Left lung (tissue), 10 donors: ENCODE results near the gene MKNK1. TPM values are rescaled to one million over a fixed set of nuclear protein-coding genes. Genes with fewer than 3 reads are reported as not detected.

Source experiments
- ATAC-seq: fragments of 200-7000 bp; cut with Tn5 transposase; one replicate; pipeline ENCODE4 v1.9.1; 2020; ENCODE audit warnings: moderate library complexity
- DNase-seq, 4 donors: peaks; one replicate each; pipeline ENCODE4 v3.0.0-alpha.2; 2013 to 2020
- H3K27ac ChIP-seq, 2 donors: fragments of 200-600 bp; sonication (generic) in 1 of 2; one replicate each; pipeline versions ENCODE4 v1.5.0 to v1.8.0; 2020 to 2021
- H3K27me3 ChIP-seq, 2 donors: fragments of 200-600 bp; sonication (generic) in 1 of 2; one replicate each; pipeline versions ENCODE4 v1.5.0 to v1.8.0; 2020 to 2021
- H3K36me3 ChIP-seq, 2 donors: fragments of 200-600 bp; sonication (generic) in 1 of 2; one replicate each; pipeline versions ENCODE4 v1.5.0 to v1.8.0; 2020 to 2021
- H3K4me1 ChIP-seq, 2 donors: fragments of 200-600 bp; one replicate each; pipeline ENCODE4 v1.8.0; 2021
- H3K4me3 ChIP-seq, 2 donors: fragments of 200-600 bp; sonication (generic) in 1 of 2; one replicate each; pipeline versions ENCODE4 v1.5.0 to v1.8.0; 2020 to 2021; ENCODE audit warnings: mild to moderate bottlenecking in 1 of 2
- H3K9me3 ChIP-seq, 2 donors: fragments of 200-600 bp; sonication (generic) in 1 of 2; one replicate each; pipeline versions ENCODE4 v1.5.0 to v1.8.0; 2020 to 2021
- intact Hi-C, 2 donors: fragments of 100-400 bp; cut with DNase I; formaldehyde crosslinking; loops; one replicate each; pipeline versions ENCODE4 v1.11.2 to v1.14.2; 2022
- polyA plus RNA-seq, 6 donors: library from polyadenylated mRNA; unstranded; fragments of 120-200 nt; gene quantifications; one replicate each; pipeline ENCODE4 v1.2.1, GENCODE V29; 2013; ENCODE audit not compliant: insufficient read length in 6 of 6
- total RNA-seq, 2 donors: library from RNA; stranded (reverse); fragmentation: NEBNext Ultra II Directional; extraction: Animal tissue kit (Norgen Biotek cat#: 25700); gene quantifications; one replicate each; pipeline ENCODE4 v1.2.1, GENCODE V29; 2021
- TF ChIP-seq, protein P1 (sequence below), 2 donors: fragments of 200-600 bp; sonication (generic) in 1 of 2; IDR thresholded peaks; one replicate each; pipeline versions ENCODE4 v1.5.0 to v1.8.0; 2021; ENCODE audit warnings: antibody characterized with exemption in 2 of 2
- donor health status: DM: no; HTN: yes; CAD: no.
- donor health status: DM: no; HTN: no; CAD: no.

The MKNK1 gene
- total and polyA plus RNA-seq, 8 donors, result 42.2 to 96.0 (median 51.4) TPM

DNA sequence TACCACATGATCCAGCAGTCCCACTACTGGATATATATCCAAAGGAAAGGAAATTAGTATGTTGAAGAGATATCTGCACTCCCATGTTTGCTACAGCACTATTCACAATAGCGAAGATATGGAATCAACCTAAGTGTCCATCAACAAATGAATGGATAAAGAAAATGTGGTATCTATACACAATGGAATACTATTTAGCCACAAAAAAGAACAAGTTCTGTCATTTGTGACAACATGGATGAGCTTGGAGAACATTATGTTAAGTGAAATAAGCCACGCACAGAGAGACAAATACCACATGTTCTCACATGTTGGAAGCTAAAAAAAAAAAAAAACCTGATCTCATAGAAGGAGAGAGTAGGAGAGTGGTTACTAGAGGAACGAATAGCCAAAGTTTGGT, 46.4 kb upstream of the MKNK1 start:
- ATAC-seq (no peak), DNase-seq (no peak)
- no peak overlapping the region for H3K4me3 ChIP-seq
- H3K9me3 ChIP-seq, result peaks cover 0 to 2% of the 10 kb centered on the region in 2 donors
- no peak overlapping the region for H3K27ac ChIP-seq
- H3K36me3 ChIP-seq, result peaks cover 0 to 67% of the 10 kb centered on the region in 2 donors
- intact Hi-C loops, result no loop called here
- H3K27me3 ChIP-seq, result no peaks in the 10 kb centered on the region
- H3K4me1 ChIP-seq, result no peaks in the 10 kb centered on the region
- TF ChIP-seq, protein P1, sequence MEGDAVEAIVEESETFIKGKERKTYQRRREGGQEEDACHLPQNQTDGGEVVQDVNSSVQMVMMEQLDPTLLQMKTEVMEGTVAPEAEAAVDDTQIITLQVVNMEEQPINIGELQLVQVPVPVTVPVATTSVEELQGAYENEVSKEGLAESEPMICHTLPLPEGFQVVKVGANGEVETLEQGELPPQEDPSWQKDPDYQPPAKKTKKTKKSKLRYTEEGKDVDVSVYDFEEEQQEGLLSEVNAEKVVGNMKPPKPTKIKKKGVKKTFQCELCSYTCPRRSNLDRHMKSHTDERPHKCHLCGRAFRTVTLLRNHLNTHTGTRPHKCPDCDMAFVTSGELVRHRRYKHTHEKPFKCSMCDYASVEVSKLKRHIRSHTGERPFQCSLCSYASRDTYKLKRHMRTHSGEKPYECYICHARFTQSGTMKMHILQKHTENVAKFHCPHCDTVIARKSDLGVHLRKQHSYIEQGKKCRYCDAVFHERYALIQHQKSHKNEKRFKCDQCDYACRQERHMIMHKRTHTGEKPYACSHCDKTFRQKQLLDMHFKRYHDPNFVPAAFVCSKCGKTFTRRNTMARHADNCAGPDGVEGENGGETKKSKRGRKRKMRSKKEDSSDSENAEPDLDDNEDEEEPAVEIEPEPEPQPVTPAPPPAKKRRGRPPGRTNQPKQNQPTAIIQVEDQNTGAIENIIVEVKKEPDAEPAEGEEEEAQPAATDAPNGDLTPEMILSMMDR (IDR thresholded peaks at IDR 0.05), result no peak

DNA sequence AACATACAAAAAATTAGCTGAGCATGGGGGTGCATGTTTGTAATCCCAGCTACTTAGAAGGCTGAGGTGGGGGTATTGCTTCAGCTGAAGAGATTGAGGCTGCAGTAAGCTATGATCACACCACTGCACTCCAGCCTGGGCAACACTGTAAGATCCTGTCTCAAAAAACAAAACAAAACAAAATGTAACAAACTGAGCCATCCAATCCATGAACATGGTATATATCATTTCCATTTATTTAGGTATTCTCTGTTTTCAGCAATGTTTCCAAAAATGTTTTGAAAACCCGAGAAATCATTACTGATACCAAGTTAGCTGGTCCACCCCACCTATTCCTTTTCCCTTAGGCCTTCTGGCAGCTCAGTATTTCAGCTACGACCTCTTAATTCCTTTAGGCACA, 45.7 kb upstream of the MKNK1 start:
- intact Hi-C loops, result no loop called here
- TF ChIP-seq, protein P1 (IDR thresholded peaks at IDR 0.05), result no peak
- DNase-seq (no peak), ATAC-seq (no peak)
- Histone ChIP-seq H3K27ac (no peak overlapping the region), H3K4me3 (no peak overlapping the region), H3K27me3 (no peaks in the 10 kb centered on the region), H3K9me3 (peaks cover 0 to 2% of the 10 kb centered on the region in 2 donors), H3K4me1 (no peaks in the 10 kb centered on the region), H3K36me3 (peaks cover 0 to 66% of the 10 kb centered on the region in 2 donors)

DNA sequence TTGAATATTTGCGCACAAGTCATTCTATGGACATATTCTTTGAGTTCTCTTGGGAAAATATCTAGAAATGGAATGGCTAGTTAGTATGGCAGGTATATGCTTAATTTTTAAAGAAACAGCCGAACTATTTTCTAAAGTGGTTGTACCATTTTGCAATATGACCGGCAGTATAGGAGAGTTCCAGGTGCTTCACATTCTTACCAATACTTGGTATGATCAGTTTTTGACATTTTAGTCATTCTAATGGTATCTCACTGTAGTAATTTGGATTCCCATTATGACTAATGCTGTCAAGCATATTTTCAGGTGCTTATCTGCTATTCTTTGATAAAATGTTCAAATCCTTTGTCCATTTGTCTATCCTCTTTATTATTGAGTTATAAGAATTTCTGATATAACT, 43.5 kb upstream of the MKNK1 start:
- peaks cover 0 to 58% of the 10 kb centered on the region in 2 donors for H3K36me3 ChIP-seq
- no peak for DNase-seq

DNA sequence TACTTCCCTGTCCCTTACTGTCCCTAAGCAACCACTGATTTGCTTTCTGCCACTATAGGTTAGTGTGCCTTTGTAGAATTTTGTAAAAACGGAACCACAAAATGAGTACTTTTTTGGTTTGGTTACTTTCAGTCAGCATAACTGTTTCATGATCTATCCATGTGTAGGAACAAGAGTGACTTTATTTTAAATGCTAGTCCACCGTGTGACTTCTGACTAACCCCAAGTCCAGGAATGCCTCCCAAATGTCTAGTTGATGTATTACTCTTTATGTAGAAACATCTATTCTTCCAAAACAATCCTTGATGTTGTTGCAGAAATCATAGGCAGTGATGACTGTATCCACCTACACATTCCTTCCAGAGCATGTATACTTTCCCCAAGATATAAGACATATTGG, 42.8 kb upstream of the MKNK1 start:
- Histone ChIP-seq H3K36me3 (peaks cover 0 to 52% of the 10 kb centered on the region in 2 donors), H3K4me3 (no peak overlapping the region), H3K27ac (no peak overlapping the region), H3K9me3 (peaks cover 0 to 2% of the 10 kb centered on the region in 2 donors), H3K27me3 (no peaks in the 10 kb centered on the region), H3K4me1 (no peaks in the 10 kb centered on the region)
- DNase-seq (no peak), ATAC-seq (no peak)
- intact Hi-C loops, result no loop called here
- TF ChIP-seq, protein P1 (IDR thresholded peaks at IDR 0.05), result no peak

More for the DNA sequence above, 43.5 kb upstream of the MKNK1 start:
- Histone ChIP-seq H3K4me1 (no peaks in the 10 kb centered on the region), H3K9me3 (peaks cover 0 to 2% of the 10 kb centered on the region in 2 donors), H3K4me3 (no peak overlapping the region), H3K27me3 (no peaks in the 10 kb centered on the region), H3K27ac (no peak overlapping the region)
- intact Hi-C loops, result no loop called here
- TF ChIP-seq, protein P1 (IDR thresholded peaks at IDR 0.05), result no peak
- no peak for ATAC-seq

DNA sequence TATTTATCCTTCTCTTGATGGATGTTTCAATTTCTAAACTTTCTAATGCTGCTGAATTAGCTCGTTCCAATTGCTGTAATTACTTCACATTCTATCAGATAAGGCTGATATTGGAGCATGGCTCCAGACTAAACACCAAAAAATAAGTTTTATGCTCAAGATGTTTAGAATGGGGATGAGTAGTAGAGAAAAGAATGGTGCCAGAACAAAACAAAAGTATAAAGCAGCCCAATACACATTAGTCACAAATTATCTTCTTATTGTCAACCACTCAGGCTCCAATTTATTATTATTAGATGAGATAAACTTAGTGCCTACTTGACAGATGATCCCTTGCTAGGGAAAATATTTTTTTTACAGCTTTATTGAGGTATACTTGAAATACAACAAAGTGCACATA, 42.3 kb upstream of the MKNK1 start:
- H3K4me1 ChIP-seq, result no peaks in the 10 kb centered on the region
- TF ChIP-seq, protein P1 (IDR thresholded peaks at IDR 0.05), result no peak
- no peaks in the 10 kb centered on the region for H3K27me3 ChIP-seq
- intact Hi-C loops, result no loop called here
- ATAC-seq (no peak), DNase-seq (no peak)
- peaks cover 0 to 52% of the 10 kb centered on the region in 2 donors for H3K36me3 ChIP-seq
- H3K27ac ChIP-seq, result no peak overlapping the region
- no peak overlapping the region for H3K4me3 ChIP-seq
- peaks cover 0 to 2% of the 10 kb centered on the region in 2 donors for H3K9me3 ChIP-seq
